Mesothelial cell of epicardium (in vitro differentiated cells): ENCODE measurements around the gene SNX9. TPM values are rescaled to one million over a fixed set of nuclear protein-coding genes. Genes with fewer than 3 reads are reported as not detected.

Source experiments
- DNase-seq, 2 experiments: peaks; one replicate each; pipeline ENCODE4 v3.0.0; 2021; ENCODE audit warnings: low spot score in 2 of 2; ENCODE audit not compliant: unreplicated experiment in 2 of 2
- H3K27ac Mint-ChIP-seq: 2 replicates; pipeline ENCODE4 v1.8.0; 2021; ENCODE audit warnings: mixed read lengths
- H3K27me3 Mint-ChIP-seq: 2 replicates; pipeline ENCODE4 v1.8.0; 2021; ENCODE audit warnings: low read depth, mixed read lengths
- H3K36me3 Mint-ChIP-seq: 2 replicates; pipeline ENCODE4 v1.8.0; 2021; ENCODE audit warnings: mixed read lengths
- H3K4me1 Mint-ChIP-seq: 2 replicates; pipeline ENCODE4 v1.8.0; 2021; ENCODE audit warnings: mixed read lengths
- H3K4me3 Mint-ChIP-seq: 2 replicates; pipeline ENCODE4 v1.8.0; 2021; ENCODE audit warnings: mild to moderate bottlenecking, moderate library complexity, mixed read lengths
- H3K9me3 Mint-ChIP-seq: 2 replicates; pipeline ENCODE4 v1.8.0; 2021; ENCODE audit warnings: mixed read lengths
- CTCF ChIP-seq: fragments of 200-600 bp; sonication (generic); IDR thresholded peaks from one replicate; pipeline ENCODE4 v1.5.0; 2021; ENCODE audit warnings: antibody characterized with exemption; ENCODE audit not compliant: unreplicated experiment
- total RNA-seq: library from RNA; stranded (reverse); gene quantifications from 3 replicates; pipeline ENCODE4 v1.2.1, GENCODE V29; 2021

SNX9 gene
- total RNA-seq, 1 donor from 2014 or later = 23.1 TPM

- Mint-ChIP-seq H3K27ac (peak overlapping the region; percentile 20), H3K4me1 (peaks cover 10% of the 10 kb centered on the region), H3K27me3 (no peaks in the 10 kb centered on the region), H3K4me3 (no peak overlapping the region), H3K36me3 (peaks cover 18% of the 10 kb centered on the region), H3K9me3 (no peaks in the 10 kb centered on the region)
- DNase-seq = no peak
- TF ChIP-seq CTCF = no peak
These were observed 68.7 kb downstream of the SNX9 start for GRCh38 chr6:157891544-157892362.

GRCh38 chr6:157892363-157892877 lies 69.4 kb downstream of the SNX9 start:
- Mint-ChIP-seq H3K9me3 (no peaks in the 10 kb centered on the region), H3K4me1 (peaks cover 8% of the 10 kb centered on the region), H3K27me3 (no peaks in the 10 kb centered on the region), H3K36me3 (peaks cover 21% of the 10 kb centered on the region), H3K4me3 (no peak overlapping the region), H3K27ac (peak overlapping the region; percentile 20)
- TF ChIP-seq CTCF = no peak
- no peak for DNase-seq

GRCh38 chr6:157893238-157893637 lies 70.2 kb downstream of the SNX9 start:
- no peak for DNase-seq
- peaks cover 8% of the 10 kb centered on the region for H3K4me1 Mint-ChIP-seq
- no peaks in the 10 kb centered on the region for H3K9me3 Mint-ChIP-seq
- TF ChIP-seq CTCF = no peak
- H3K36me3 Mint-ChIP-seq = peaks cover 17% of the 10 kb centered on the region
- H3K4me3 Mint-ChIP-seq = no peak overlapping the region
- H3K27me3 Mint-ChIP-seq = no peaks in the 10 kb centered on the region
- no peak overlapping the region for H3K27ac Mint-ChIP-seq

DNA sequence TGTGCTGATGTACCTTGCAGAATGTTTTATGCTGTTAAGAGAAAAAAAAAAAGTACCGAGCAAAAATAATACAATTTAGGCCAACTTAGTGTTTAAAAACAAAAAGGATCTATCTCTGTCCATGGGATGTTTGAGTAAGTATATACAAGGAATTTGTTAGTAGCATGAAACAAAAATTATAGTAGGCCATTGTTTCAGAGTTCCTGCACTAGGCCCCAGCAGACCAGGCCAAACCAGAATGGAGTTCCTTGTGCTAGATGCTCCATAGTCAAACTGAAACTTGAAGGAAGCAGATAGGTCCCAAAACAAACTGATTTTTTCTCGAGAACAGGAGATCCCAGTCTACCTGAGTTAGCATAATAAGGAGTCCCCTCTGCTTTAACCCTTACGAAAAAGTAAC lies 72.5 kb downstream of the SNX9 start:
- no peak for TF ChIP-seq CTCF
- Mint-ChIP-seq H3K4me3 (no peak overlapping the region), H3K36me3 (peaks cover 18% of the 10 kb centered on the region), H3K27ac (no peak overlapping the region), H3K9me3 (no peaks in the 10 kb centered on the region), H3K27me3 (no peaks in the 10 kb centered on the region), H3K4me1 (peaks cover 17% of the 10 kb centered on the region)
- DNase-seq = no peak

DNA sequence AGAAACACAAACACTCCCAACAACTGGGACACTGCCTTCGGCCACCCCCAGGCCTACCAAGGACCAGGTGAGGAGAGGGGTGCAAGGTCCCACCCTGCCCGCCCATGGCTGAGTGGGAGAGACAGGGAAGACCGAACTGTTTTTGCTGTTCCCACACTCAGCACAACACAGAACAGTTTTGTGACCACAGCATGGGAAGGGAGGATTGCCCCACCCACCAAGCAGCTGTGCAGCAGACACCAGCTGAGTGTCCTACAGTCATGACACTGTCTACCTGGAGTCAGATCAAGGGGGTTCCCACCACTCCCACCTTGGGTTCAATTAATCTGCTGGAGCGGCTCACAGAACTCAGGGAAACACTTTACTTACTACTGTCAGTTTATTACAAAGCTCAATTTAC lies 73.9 kb downstream of the SNX9 start:
- no peaks in the 10 kb centered on the region for H3K9me3 Mint-ChIP-seq
- no peak for DNase-seq
- H3K4me3 Mint-ChIP-seq = no peak overlapping the region
- TF ChIP-seq CTCF = no peak
- H3K27ac Mint-ChIP-seq = no peak overlapping the region
- peaks cover 20% of the 10 kb centered on the region for H3K4me1 Mint-ChIP-seq
- H3K36me3 Mint-ChIP-seq = peaks cover 15% of the 10 kb centered on the region
- no peaks in the 10 kb centered on the region for H3K27me3 Mint-ChIP-seq
